Hematopoietic multipotent progenitor cell treated with erythropoietin and hydrocortisone succinate and interleukin-3 and kit ligand, for 4 days (in vitro differentiated cells): ENCODE data around the gene TMEM132A.

Experiments used
- DNase-seq: peaks from one replicate; pipeline ENCODE4 v3.0.0-alpha.2; 2015

The TMEM132A gene

GRCh38 chr11:60939301-60939700, 15.0 kb downstream of the TMEM132A start:
- DNase-seq, result no peak

DNA sequence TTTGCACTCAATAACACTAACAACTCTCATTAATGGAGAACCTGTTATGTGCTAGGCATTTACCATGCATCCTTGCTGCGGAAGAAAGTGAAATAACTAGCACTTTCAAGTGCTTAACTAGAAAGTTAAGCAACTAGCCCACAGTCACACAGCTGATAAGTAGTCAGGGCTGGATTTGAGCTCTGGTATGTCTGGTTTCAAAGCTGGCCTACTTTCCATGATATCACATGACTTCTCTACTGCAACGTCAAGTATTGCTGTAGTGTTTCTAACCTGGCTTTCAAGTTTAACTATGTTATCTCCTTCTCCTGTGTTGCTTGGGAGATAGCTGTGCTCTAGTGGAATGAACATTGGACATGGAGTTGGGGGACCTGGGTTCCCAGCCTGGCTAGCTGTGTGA, 15.6 kb downstream of the TMEM132A start:
- DNase-seq, result no peak

- no peak for DNase-seq
These were observed 17.3 kb downstream of the TMEM132A start for GRCh38 chr11:60941371-60942119.

DNA sequence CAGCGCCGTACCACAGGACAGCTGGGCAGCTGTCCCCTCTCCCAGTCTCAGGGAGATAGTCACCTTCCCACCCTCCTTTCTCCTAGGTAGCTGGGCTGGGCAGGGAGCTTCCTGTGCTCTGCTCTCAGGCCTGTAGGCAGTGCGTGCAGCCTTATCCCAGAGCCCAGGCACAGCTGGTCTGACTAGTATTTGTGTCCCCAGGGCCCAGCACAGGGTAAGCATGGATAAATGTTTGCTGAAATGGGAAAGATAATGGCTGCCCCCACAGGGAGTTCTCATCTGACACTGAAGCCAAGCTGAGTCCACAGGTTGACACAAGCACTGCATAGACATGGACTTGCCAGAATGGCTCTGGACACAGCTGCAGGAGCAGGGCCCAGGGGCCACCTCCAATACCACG, 18.0 kb downstream of the TMEM132A start:
- DNase-seq, result no peak

DNA sequence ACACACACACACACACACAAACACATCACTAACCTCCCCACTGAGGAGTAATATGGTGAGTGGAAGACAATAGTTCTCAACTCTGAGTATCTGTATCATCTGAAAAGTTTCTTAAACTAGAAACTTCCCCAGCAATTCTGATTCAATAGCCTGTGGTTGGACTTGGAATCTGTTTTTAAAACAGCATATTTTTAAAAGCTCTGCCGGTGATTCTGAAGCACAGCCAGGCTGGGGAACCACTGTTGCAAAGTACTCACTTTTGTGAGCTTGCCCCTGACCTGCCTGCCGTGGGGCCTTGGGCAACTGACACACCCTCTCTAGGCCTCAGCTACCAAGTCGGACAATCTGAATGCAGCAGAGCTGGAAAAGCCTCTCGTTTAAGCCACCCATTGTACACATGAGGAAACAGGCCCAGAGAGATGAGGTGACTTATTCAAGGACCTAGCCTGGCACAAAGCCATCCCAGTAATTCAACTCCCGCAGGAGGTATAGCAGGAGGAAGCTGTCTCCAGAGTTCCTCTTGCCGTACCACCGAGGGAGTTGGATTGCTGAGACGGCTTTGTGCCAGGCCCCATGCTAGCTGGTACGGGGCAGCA, 18.8 kb downstream of the TMEM132A start:
- no peak for DNase-seq

- peak; percentile 63 for DNase-seq
These were observed 20.4 kb downstream of the TMEM132A start for GRCh38 chr11:60944490-60945294.

DNA sequence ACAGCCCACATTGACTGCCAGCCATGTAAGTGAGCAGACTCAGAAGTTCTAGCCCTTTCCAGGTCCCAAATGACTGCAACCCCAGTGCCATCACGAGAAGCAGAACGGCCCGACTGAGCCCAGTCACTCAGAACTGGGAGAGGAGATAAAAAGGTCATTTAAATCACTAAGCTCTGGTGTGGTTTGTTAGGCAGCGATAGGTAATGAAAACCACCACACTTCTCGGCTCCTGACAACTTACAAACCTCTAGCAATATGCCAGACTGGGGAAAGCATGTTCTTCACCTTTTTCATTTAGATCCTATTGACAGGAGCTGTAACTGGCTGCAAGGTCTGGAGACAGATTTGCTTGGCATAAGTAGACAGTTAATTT, 21.0 kb downstream of the TMEM132A start:
- peak; percentile 68 for DNase-seq

DNA sequence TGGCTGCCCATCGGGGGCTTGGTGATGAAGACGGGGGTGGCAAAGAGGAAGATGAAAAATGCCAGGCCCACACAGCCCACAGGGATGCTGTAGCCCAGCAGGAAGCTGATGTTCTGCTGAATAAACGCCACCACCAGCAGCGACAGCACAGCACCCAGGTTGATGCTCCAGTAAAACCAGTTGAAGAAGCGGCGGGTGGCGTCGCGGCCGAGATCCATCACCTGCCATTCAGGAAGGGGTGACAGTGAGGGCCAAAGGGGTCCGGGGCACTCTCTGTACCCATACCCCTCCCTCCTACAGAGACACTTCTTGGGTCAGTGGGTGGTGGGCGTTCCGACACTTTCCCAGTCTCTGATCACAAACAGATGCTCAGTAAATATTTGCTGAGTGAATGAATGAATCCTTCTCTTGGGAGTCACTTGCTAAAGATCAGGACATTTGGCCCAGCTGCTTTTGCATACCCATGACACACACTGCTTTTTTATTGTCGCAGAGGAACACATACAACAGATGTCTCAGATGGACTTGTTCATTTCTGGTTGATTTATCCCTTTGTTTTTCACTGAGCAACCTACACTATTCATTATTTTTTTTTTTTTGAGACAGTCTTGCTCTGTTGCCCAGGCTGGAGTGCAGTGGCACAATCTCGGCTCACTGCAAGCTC, 22.5 kb downstream of the TMEM132A start:
- no peak for DNase-seq

DNA sequence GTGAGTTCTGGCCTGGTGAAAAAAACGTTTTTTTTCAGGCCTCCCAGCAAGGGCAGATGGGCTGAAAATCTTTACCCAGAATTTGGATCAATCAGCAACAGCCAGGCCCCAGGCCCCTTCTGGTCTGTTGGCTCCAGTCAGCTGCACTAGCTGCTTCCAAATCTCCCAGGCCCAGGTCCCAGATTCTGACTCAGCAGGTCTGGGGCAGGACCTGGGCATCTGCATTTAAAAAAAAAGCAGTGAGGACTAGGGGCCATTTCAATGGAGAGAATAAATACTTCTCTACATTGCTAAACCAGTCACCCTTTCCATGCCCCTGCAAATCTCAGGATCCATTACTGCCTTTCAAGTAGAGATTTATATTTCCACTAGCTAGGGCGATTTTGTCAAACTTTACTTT, 23.4 kb downstream of the TMEM132A start:
- no peak for DNase-seq

- DNase-seq, result no peak
These were observed 24.0 kb downstream of the TMEM132A start for GRCh38 chr11:60948250-60948649.

DNA sequence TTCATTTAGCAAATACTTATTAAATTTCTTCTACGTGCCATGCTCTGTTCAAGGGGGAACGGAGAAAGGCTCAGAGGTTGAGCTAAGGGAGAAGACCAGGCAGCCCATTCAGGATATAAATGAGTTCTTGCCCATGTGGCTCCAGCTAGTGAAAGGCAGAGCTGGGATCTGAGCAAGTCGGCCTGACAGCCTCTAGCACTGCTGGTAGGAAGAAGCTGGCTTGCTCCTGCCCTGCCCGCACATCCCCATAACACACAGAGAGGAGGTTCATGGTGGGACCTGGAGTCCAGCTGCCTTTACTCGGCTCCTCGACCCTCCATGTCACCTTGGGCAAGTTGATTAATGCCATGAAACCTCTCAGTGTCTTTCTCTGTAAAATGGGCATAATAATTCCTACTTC, 25.8 kb downstream of the TMEM132A start:
- DNase-seq, result no peak

- no peak for DNase-seq
These were observed 26.8 kb downstream of the TMEM132A start for GRCh38 chr11:60950933-60951605.

DNA sequence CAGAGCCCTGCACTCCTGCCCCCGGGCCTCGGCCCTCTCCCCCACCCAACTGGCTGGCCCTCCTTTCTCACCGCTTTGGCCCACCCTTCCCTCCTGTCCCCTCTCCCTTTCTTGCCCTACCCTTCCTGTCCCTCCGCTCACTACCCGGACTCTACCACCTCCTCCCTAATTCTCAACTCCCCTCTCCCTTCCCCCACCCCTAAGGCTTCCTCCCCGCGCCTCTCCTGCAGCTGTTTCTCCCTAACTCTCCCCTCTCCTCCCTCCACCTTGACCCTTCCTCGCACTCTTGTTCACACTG, 27.3 kb downstream of the TMEM132A start:
- no peak for DNase-seq

DNA sequence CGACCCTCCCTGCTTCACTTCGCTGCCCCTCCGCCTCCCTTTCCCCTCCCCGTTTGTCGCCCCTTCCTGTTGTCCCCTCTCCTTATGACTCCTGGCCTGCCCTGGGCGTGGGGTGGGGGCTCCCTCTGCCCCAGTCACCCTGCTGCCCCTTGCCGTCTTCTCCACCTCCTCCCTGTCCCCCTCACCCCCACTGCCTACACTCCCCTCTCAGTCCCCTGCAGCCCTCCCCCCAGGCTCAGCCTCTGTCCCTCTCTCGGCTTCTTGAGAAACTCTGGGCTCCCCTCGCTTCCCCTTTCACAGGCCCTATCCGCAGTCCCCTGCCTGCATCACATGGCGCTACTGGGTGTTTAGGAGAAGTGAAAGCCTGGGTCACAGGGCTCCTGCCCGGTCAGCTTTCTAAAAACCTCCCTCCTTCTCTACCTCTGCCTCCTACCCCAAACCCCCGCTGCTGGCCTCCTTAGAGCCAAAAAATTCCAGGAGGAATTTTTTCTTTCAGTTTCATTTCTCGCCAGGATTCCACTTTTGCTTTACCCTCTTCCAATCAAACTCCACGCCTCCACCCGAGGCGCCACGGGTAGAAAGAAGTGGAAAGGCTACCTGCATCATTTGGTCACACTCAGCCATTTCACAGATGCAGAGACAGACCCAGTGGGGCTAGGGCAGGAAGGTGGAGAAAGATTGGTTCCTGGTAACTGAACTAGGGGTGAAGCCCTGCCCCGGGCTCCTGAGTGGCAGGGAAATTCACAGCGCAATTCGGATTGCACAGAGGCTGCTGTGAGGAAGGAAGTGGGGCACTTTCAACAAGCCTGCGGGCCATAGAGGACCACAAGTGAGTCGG, 27.9 kb downstream of the TMEM132A start, which contains the start of gene SLC15A3:
TSS of gene SLC15A3 (minus strand) at position 273 of the 838 bp plus-strand sequence. CDS start 625 bp downstream, outside the sequence.
- peak; percentile 88 for DNase-seq

DNA sequence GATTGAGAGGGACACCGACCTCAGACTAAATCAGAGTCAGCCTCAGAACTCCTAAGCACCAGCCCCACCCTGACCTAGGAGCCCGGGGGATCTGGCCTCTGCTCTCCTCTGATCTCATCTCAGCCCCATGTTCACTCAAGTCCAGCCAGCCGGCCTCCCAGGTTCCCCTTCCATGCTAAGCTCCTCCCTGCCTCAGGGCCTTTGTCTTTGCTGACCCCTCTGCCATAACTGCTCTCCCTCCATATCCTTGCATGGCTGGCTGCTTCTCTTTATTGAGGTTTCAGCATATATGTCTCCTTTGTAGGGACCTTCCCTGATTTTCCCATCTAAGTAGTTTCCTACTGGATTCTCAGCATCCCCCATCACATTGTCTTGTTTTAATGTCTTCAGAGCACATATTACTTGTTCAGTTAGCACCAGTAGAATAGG, 28.5 kb downstream of the TMEM132A start:
- DNase-seq, result no peak

DNA sequence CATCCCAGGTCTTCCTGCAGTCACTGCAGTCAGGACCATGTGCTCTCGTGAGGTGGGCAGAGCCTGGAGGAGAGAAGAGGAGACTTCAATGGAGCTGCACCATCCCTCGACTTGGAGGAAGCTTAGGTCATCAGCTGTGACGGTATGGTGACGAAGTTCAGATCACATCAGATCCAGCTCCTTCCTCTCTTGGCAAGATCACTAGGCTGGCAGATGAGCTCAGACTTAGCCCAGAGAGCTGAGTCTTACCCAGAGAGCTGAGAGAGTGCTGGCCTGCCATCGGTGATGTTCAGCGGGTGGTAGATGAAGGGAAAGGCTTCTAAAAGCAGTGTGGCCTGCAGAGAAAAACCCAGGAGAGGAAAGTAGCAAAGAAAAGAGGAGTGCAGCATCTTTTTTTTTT, 29.5 kb downstream of the TMEM132A start:
- DNase-seq, result peak; percentile 32

DNA sequence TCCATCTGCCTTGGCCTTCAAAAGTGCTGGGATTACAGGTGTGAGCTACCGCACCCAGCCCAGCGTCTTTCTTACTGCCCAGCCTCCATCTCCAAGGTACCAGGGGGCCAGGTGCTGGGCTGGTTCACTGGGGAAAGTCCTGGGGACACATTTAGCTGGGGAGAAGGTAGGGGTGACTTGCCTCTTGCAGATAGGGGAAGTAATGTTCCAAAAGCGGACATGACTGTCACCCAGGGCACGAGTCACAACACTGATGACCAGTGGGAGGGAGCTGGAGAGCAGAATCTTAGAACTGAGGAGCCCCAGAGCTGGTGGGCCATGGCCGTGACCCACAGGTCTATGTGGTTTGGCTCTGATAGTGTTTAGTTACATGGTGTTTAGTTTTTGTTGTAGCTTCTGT, 30.2 kb downstream of the TMEM132A start:
- DNase-seq, result peak; percentile 31

GRCh38 chr11:60955571-60955970, 31.3 kb downstream of the TMEM132A start:
- DNase-seq, result peak; percentile 10

GRCh38 chr11:60957188-60957587, 32.9 kb downstream of the TMEM132A start:
- no peak for DNase-seq

DNA sequence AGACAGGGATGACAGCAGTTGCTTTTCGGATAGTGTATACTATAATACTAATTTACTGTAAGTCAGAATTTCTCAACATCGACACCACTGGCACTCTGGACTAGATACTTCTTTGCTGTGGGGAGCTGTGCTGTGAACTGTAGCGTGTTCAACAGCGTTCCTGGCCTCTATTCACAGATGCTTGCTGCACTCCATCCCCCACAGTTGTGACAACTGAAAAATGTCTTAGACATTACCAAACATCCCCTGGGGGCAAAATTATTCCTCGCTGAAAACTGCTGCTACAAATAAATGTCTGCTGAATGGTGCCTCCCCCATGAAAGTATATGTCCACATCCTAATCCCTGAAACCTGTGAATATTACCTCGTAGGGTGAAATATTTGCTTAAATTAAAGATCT, 35.2 kb downstream of the TMEM132A start:
- DNase-seq, result no peak

GRCh38 chr11:60960405-60960804, 36.1 kb downstream of the TMEM132A start:
- no peak for DNase-seq

DNA sequence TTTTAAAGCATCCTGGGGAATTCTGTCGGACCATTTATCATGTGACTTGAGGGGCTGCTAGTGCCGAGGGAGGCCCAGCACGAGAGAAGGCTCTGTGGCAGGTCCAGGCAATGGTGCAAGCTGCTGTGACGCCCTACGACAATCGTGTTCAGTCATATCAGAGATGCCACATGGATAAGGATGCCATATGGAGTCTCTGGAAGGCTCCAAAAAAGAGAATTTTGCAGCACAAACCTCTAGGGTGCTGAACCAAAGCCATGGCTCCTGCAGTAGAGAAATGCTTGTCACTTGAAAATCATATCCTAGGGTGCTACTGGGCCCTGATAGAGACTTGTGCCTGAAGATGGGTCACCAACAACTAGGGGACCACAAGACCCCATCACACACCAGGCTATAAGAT, 40.5 kb downstream of the TMEM132A start:
- no peak for DNase-seq
